ENCODE data around the gene TRIM15.

- TF ChIP-seq CHD2 (IDR thresholded peaks at IDR 0.05; ENCODE audit: borderline replicate concordance, low read depth, low read length) (no peak), RBBP5 (conservative IDR thresholded peaks at IDR 0.05) (no peak), SP1 (IDR thresholded peaks at IDR 0.05; ENCODE audit: low read depth, low read length) (no peak), SIN3A (IDR thresholded peaks at IDR 0.05; ENCODE audit: low read depth, low read length) (no peak), RAD21 (IDR thresholded peaks at IDR 0.05; ENCODE audit: insufficient read depth, low read depth, low read length) (no peak), CTCF (IDR thresholded peaks at IDR 0.05 in 2 of 3, conservative IDR thresholded peaks at IDR 0.05 in 1 of 3; ENCODE audit: control insufficient read depth in 2 of 3, extremely low read depth in 1 of 3, insufficient read depth in 1 of 3, low read depth in 3 of 3, low read length in 3 of 3) (no peak), CHD1 (IDR thresholded peaks at IDR 0.05; ENCODE audit: low read depth, low read length) (no peak), NRF1 (conservative IDR thresholded peaks at IDR 0.05; ENCODE audit: low read depth, low read length) (no peak), SUZ12 (IDR thresholded peaks at IDR 0.05; ENCODE audit: unreplicated experiment) (no peak)
These were observed 33.0 kb downstream of the TRIM15 start for GRCh38 chr6:30196376-30196775.

Measured in GM12878 (cell line).